Activated naive CD4-positive, alpha-beta T cell treated with anti-CD3 and anti-CD28 coated beads, Interleukin-2, amount 50 U/mL, for 72 hours (primary cell): ENCODE results near the gene TMEM235. TPM values are rescaled to one million over a fixed set of nuclear protein-coding genes. Genes with fewer than 3 reads are reported as not detected.
"Not testable (repeated sequence)": the region's sequence is repeated elsewhere in the genome, so short reads cannot be mapped to it uniquely, and the experiment has no call there.

Experiments used
- ATAC-seq, 2 donors: fragments of 150-1000 bp; cut with Tn5 transposase; 2 replicates each; pipeline ENCODE4 v1.10.0; 2021; ENCODE audit warnings: mild to moderate bottlenecking in 2 of 2, moderate library complexity in 2 of 2
- DNase-seq, 2 donors: peaks; one replicate each; pipeline ENCODE4 v3.0.0; 2021 to 2022; ENCODE audit warnings: low spot score in 2 of 2
- H3K27ac Mint-ChIP-seq, 2 donors: one replicate each; pipeline ENCODE4 v1.8.0; 2022; ENCODE audit warnings: mild to moderate bottlenecking in 2 of 2, mixed read lengths in 2 of 2
- H3K36me3 Mint-ChIP-seq, 2 donors: one replicate each; pipeline ENCODE4 v1.8.0; 2022; ENCODE audit warnings: mixed read lengths in 2 of 2
- H3K9me3 Mint-ChIP-seq, 2 donors: one replicate each; pipeline ENCODE4 v1.8.0; 2022; ENCODE audit warnings: mixed read lengths in 2 of 2
- total RNA-seq, 2 donors: library from RNA; stranded (reverse); gene quantifications; one replicate each; pipeline ENCODE4 v1.2.3, GENCODE V29; 2022

The TMEM235 gene
- total RNA-seq, 2 donors from 2014 or later, result not detected

GRCh38 chr17:78242024-78242742 is 10.8 kb downstream of the TMEM235 start:
- H3K36me3 Mint-ChIP-seq, result no peaks in the 10 kb centered on the region
- H3K9me3 Mint-ChIP-seq, result no peaks in the 10 kb centered on the region

DNA sequence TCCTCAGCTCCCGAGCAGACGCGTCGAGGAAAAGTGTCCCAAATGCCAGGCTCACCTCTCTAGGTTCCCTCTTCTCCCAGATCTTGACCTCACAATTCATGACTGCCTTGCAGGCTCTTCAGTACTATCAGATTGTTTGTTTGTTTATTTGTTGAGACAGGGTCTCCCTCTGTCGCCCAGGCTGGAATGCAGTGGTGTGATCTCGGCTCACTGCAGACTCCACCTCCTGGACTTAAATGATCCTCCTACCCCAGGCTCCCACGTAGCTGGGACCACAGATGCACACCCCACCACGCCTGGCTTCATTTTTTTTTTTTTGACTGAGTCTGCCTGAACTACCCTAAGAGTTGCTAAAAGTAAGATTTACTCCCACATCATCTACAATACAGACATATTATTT is 15.9 kb downstream of the TMEM235 start:
- no peak for ATAC-seq

More at GRCh38 chr17:78242024-78242742, 10.8 kb downstream of the TMEM235 start:
- no peak for DNase-seq
- ATAC-seq, result peak; percentile 37 to 53
- peak overlapping the region in 1 of 2 donors; percentile 70 for H3K27ac Mint-ChIP-seq

GRCh38 chr17:78248051-78248914 is 16.9 kb downstream of the TMEM235 start:
- no peak overlapping the region for H3K27ac Mint-ChIP-seq
- no peaks in the 10 kb centered on the region for H3K36me3 Mint-ChIP-seq
- DNase-seq, result no peak
- ATAC-seq, result no peak
- H3K9me3 Mint-ChIP-seq, result no peaks in the 10 kb centered on the region

More for the DNA sequence above, 15.9 kb downstream of the TMEM235 start:
- H3K9me3 Mint-ChIP-seq, result no peaks in the 10 kb centered on the region
- H3K36me3 Mint-ChIP-seq, result no peaks in the 10 kb centered on the region
- no peak for DNase-seq
- H3K27ac Mint-ChIP-seq, result peak overlapping the region in 1 of 2 donors; percentile 14

GRCh38 chr17:78249074-78249817 is 17.8 kb downstream of the TMEM235 start:
- Mint-ChIP-seq H3K36me3 (no peaks in the 10 kb centered on the region), H3K27ac (no peak overlapping the region), H3K9me3 (no peaks in the 10 kb centered on the region)
- no peak for ATAC-seq
- DNase-seq, result no peak

- DNase-seq (no peak), ATAC-seq (no peak)
- Mint-ChIP-seq H3K27ac (no peak overlapping the region), H3K36me3 (no peaks in the 10 kb centered on the region), H3K9me3 (no peaks in the 10 kb centered on the region)
Observed at GRCh38 chr17:78249818-78250806, 18.7 kb downstream of the TMEM235 start.

- Mint-ChIP-seq H3K27ac (peak overlapping the region; percentile 48 to 67), H3K9me3 (no peaks in the 10 kb centered on the region), H3K36me3 (no peaks in the 10 kb centered on the region)
- DNase-seq (peak; percentile 86 to 92), ATAC-seq (peak; percentile 74 to 82)
Observed at GRCh38 chr17:78250891-78251772, 19.7 kb downstream of the TMEM235 start.

GRCh38 chr17:78251773-78252103 is 20.3 kb downstream of the TMEM235 start:
- peak overlapping the region in 1 of 2 donors; percentile 67 for H3K27ac Mint-ChIP-seq
- H3K9me3 Mint-ChIP-seq, result no peaks in the 10 kb centered on the region
- no peak for DNase-seq
- peak in 1 of 2 donors; percentile 7 for ATAC-seq
- H3K36me3 Mint-ChIP-seq, result no peaks in the 10 kb centered on the region

- Mint-ChIP-seq H3K9me3 (no peaks in the 10 kb centered on the region), H3K36me3 (no peaks in the 10 kb centered on the region), H3K27ac (peak overlapping the region in 1 of 2 donors; percentile 35)
- DNase-seq, result peak in 1 of 2 donors; percentile 31
- peak; percentile 23 to 25 for ATAC-seq
Observed at GRCh38 chr17:78252111-78252634, 20.7 kb downstream of the TMEM235 start.

GRCh38 chr17:78252701-78253635 is 21.5 kb downstream of the TMEM235 start:
- no peak for DNase-seq
- ATAC-seq, result no peak

GRCh38 chr17:78253636-78253945 is 22.2 kb downstream of the TMEM235 start:
- peak overlapping the region in 1 of 2 donors; percentile 84 for H3K27ac Mint-ChIP-seq
- DNase-seq, H3K36me3 Mint-ChIP-seq, ATAC-seq, H3K9me3 Mint-ChIP-seq: not testable (repeated sequence)

More at GRCh38 chr17:78252701-78253635, 21.5 kb downstream of the TMEM235 start:
- Mint-ChIP-seq H3K9me3 (no peaks in the 10 kb centered on the region), H3K27ac (peak overlapping the region in 1 of 2 donors; percentile 35), H3K36me3 (no peaks in the 10 kb centered on the region)

DNA sequence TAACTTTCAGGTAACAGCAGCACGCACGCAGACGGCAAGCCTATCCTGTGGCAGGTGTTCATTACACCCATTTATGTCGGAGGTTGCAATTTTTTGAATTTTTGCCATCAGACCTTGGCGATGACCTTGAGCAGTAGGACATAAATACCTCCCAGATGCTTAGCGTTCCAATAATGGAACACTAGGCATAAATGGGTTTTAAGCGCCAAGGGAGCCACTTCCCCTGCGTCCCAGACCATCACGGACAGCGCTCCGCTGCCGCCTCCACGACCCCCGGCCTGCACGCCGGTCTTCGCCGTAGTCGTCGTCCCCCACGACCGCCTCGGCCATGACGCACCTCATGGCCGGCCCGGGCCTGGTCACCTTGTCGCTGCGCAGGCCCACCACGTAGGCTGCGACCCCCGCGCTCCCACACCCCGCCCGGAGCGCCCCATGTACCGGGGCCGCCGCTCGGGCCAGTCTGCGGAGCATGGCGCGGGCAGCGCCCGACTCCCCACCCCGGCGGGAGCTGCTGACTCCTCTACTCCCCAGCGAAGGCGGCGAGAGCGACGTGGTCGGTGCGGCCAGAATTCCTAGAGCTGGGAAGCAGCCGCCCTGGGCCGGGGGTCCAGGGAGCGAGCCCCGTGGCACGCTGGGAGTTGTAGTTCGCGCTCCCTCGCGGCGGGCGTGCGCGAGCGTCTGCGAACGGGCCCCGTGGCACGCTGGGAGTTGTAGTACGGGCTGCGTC is 22.7 kb downstream of the TMEM235 start:
- Mint-ChIP-seq H3K36me3 (no peaks in the 10 kb centered on the region), H3K9me3 (no peaks in the 10 kb centered on the region), H3K27ac (peak overlapping the region; percentile 69 to 84)
- ATAC-seq (peak; percentile 62 to 70), DNase-seq (peak; percentile 81 to 84)

DNA sequence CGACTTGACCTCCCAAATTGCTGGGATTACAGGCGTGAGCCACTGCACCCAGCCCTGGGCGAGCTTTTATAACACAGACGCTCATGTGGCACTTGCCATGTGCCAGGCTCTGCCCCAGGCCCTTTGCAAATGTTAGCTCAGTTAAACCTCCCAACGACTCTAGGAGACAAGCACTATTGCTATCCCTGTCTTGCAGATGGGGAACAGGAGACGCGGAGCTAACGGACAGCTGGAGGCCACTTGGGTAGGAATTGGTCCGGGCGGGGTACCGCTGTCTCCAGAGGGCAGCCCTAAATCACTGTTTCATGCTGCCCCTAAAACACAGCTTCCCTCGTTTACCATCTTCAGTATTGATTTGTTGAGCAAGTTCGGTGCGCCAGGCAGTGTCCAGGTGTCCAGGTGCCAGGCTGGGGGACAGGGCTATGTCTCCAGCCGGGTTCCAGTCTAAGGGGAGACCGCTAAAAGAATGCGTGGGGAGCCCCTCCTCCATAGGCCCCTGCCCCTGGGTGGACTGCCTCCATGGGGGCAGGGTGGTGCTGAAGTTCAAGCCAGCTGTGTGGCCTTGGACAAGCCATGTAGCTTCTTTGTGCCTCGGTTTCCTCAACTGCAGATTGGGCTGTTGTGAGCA is 23.7 kb downstream of the TMEM235 start:
- no peak for ATAC-seq
- H3K9me3 Mint-ChIP-seq, result no peaks in the 10 kb centered on the region
- H3K27ac Mint-ChIP-seq, result no peak overlapping the region

More for the DNA sequence above, 23.7 kb downstream of the TMEM235 start:
- H3K36me3 Mint-ChIP-seq, result no peaks in the 10 kb centered on the region
- DNase-seq, result no peak
